Fibroblast of the aortic adventitia (primary cell): ENCODE data around the gene MGA. TPM values are rescaled to one million over a fixed set of nuclear protein-coding genes. Genes with fewer than 3 reads are reported as not detected.

Source experiments
- DNase-seq: peaks from one replicate; pipeline ENCODE4 v3.0.0-alpha.2; 2010; ENCODE audit warnings: low read depth
- H3K4me3 ChIP-seq: 2 replicates; pipeline ENCODE4 v1.5.1; 2011; ENCODE audit warnings: low read depth, mild to moderate bottlenecking, control low read depth, low read length, moderate library complexity
- total RNA-seq: library from RNA; depleted of rRNA; stranded (reverse); fragments of >200 nt; gene quantifications from 2 replicates; pipeline ENCODE4 v1.2.3, GENCODE V29; 2012; ENCODE audit warnings: low replicate concordance
- TF ChIP-seq, protein P1 (sequence below): IDR thresholded peaks from 2 replicates; pipeline ENCODE4 v1.5.1; 2011; ENCODE audit warnings: mild to moderate bottlenecking, low read length, control low read depth, inconsistent platforms; ENCODE audit not compliant: insufficient read depth

MGA gene
- total RNA-seq, 1 donor = 49.2 TPM

DNA sequence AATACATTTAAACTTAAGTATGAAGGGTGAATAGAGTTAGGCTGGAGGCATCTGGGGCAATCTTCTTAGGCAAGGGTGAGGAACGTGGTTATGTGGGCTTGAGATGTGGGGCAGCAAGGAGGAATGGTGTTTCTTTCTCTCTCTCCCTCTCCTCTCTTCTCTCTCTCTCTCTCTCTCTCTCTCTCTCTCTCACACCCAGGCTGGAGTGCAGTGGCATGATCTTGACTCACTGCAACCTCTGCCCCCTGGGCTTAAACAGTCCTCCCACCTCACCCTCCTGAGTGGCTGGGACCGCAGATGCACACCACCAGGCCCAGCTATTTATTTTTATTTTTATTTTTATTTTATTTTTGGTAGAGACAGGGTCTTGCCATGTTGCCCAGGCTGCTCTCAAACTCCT, 4.0 kb upstream of the MGA start:
- DNase-seq = no peak
- TF ChIP-seq, protein P1, sequence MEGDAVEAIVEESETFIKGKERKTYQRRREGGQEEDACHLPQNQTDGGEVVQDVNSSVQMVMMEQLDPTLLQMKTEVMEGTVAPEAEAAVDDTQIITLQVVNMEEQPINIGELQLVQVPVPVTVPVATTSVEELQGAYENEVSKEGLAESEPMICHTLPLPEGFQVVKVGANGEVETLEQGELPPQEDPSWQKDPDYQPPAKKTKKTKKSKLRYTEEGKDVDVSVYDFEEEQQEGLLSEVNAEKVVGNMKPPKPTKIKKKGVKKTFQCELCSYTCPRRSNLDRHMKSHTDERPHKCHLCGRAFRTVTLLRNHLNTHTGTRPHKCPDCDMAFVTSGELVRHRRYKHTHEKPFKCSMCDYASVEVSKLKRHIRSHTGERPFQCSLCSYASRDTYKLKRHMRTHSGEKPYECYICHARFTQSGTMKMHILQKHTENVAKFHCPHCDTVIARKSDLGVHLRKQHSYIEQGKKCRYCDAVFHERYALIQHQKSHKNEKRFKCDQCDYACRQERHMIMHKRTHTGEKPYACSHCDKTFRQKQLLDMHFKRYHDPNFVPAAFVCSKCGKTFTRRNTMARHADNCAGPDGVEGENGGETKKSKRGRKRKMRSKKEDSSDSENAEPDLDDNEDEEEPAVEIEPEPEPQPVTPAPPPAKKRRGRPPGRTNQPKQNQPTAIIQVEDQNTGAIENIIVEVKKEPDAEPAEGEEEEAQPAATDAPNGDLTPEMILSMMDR = no peak
- no peak overlapping the region for H3K4me3 ChIP-seq

DNA sequence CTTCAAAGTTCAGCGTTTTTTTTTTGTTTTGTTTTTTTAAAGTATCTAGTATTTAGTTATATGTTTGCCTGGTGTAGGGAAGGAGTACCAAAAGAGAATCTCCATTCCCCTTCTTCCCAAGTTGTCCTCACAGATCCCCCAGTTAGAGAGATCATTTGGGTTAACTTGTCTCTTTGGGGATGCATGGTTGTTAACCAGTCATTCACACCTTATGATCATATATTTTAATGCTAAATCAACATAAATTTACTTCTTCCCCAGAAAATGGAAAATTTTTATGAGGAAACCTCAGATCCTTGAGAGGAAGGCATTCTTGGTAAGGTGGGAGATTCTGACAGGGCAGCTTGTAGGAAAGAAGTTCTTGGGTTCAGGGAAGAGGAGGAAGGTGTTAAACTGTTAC, 1.5 kb upstream of the MGA start:
- H3K4me3 ChIP-seq = no peak overlapping the region
- DNase-seq = no peak
- TF ChIP-seq, protein P1 = no peak

DNA sequence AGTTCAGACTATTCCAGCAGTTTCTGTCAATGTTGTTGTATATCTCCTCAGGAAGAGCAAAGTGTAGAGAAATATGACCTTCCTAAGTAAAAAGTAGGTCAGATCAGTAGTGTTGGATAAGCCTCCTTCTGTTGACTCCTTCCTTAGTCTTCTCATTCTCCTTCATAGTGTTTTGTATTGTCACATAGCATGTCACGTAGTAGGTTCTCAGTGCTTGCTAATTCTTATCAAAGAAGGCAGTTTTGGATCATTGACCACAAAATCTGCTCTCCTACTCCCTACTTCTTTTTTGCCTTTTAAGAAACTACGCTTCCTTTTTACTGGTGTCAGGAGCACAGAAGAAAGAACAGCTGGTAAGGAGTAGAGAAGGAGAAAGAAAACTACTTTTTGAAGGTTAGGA, 1.0 kb upstream of the MGA start:
- H3K4me3 ChIP-seq = no peak overlapping the region
- TF ChIP-seq, protein P1 = no peak
- DNase-seq = no peak

DNA sequence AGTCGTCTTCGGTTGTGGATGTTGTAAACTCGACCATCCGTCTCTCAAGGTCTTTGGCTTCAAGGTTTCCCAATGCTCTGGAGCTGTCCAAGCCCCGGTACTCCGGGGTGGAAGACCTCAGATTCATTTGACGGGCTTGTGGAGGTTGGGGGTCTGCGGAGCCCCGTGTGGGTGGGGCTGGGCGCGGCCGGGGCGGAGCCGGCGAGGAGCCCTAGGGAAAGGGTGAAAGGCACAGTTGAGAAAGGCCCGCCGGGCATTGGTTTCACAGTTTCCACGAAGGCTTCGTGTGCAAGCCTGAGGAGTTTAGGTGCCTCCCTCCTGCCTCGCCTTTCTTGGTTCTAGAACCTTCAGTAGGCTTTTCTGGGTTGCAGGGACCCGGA, 360 bp upstream of the MGA start:
- no peak for DNase-seq
- TF ChIP-seq, protein P1 = no peak
- peak overlapping the region; percentile 58 for H3K4me3 ChIP-seq

DNA sequence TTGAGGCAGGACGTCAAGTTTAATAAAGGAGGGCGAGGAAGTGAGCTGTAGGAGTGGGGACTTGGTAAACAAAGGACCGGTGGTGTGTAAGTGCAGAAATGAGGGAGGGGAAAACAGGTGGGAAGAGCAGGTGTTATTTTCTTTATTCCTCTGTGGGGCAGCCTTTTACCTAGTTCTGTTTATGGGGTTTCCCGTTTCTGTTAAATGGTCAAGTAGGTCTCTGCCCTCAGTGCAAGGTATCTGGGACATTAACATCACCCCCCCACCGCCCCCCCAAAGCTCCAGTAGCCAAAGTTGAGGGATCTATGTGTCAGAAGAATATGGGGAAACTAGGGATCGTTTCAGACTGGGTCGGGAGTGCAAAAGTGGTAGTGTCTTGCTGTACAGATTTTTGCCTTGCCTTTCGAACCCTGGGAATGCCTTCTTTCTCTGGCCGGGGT, 893 bp downstream of the MGA start:
- peak overlapping the region; percentile 76 for H3K4me3 ChIP-seq
- no peak for DNase-seq

DNA sequence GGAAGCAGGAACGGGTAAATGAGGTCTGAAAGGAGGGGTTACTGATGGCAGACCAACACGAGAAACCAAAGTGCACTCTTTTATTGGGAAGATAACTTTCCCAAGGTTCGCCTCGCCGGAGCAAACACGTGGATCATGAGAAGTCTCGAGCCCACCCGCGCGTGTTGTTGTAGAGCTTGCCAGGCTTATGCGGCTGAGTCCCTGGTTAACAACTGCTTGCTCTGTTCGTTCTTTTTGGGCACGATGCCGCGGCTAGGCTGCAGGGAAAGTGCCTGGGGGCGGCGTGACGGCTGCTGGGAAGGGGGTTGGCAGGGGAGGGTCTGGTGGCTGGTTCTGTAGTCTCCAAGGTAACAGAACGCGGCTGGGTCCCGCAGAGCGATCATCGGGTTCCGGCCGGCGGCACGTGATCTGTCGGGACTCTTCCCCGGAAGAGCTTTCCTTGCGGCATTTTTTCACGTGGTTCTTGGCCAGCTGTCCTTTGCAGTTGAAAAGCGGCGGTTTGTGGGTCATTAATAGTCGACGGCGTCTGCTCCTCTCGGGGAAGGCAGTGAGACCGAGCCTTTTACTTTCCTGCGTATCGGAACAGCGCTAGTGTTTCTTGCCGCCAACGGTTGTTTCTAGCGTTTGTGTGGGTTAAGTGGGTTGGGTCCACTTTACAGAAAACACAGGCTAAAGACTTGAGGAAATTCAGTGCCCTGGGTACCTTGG, 1.5 kb downstream of the MGA start:
- peak; percentile 70 for DNase-seq
- peak overlapping the region; percentile 76 for H3K4me3 ChIP-seq
- TF ChIP-seq, protein P1 = no peak

More for the DNA sequence above, 893 bp downstream of the MGA start:
- TF ChIP-seq, protein P1 = no peak

DNA sequence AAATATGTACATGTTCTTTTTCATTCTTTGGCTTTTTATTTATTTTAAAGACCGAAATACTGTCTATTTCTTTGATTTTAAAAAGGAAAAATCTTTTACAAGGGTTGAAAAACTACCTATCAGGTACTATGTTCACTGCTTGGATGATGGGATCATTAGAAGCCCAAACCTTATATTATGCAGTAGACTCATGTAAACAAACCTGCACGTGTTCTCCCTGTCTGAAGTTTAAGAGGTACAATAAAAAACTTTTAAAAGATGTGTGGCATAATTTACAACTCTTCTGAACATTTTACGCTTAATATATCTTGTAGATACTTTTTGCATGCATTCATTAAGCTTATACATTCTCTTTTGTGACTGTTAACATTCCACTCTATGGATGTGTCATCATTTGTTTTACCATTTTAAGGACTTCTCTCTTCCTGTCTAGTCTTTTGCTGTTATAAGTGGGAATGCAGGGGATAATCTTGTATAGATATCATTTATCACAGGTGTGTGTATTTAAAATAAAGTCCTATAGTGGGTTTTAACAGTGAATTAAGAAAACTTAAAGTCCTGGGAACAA, 6.2 kb downstream of the MGA start:
- DNase-seq = no peak
- H3K4me3 ChIP-seq = no peak overlapping the region
- TF ChIP-seq, protein P1 = no peak
